NB4 (cell line): Measurements from ENCODE around the gene RAB43.
A peak's percentile ranks its signal among the peaks of the same experiment; 100 is the strongest.

Experiments
- DNase-seq: peaks from one replicate; pipeline ENCODE4 v3.0.0; 2010; ENCODE audit warnings: low read depth
- H3K4me3 ChIP-seq: one replicate; pipeline ENCODE4 v1.5.1; 2011; ENCODE audit warnings: mild to moderate bottlenecking, low read depth, low read length, moderate library complexity
- CTCF ChIP-seq: IDR thresholded peaks from one replicate; pipeline ENCODE4 v1.5.1; 2012; ENCODE audit warnings: low read depth, low read length
- MAX ChIP-seq: IDR thresholded peaks from 2 replicates; pipeline ENCODE4 v1.6.1; 2011; ENCODE audit warnings: low read depth, low read length
- MYC ChIP-seq: IDR thresholded peaks from 2 replicates; pipeline ENCODE4 v1.6.1; 2011; ENCODE audit warnings: low read depth, low read length
- POLR2A ChIP-seq: IDR thresholded peaks from 2 replicates; pipeline ENCODE4 v1.6.1; 2011; ENCODE audit warnings: mild to moderate bottlenecking; ENCODE audit not compliant: insufficient read length; ENCODE audit errors: extremely low read depth

RAB43 gene

GRCh38 chr3:129122412-129123011, 908 bp upstream of the RAB43 start:
- H3K4me3 ChIP-seq: no peak overlapping the region
- DNase-seq: peak; percentile 17
- TF ChIP-seq MYC (no peak), MAX (no peak), CTCF (no peak)

GRCh38 chr3:129121016-129121791, 400 bp downstream of the RAB43 start:
- TF ChIP-seq MAX (no peak), POLR2A (no peak), CTCF (no peak), MYC (no peak)
- peak overlapping the region; percentile 64 for H3K4me3 ChIP-seq
- peak; percentile 63 for DNase-seq

- DNase-seq: peak; percentile 97
- peak; percentile 78 for TF ChIP-seq MYC
- TF ChIP-seq CTCF: no peak
- TF ChIP-seq POLR2A: peak; percentile 73
- 0 out of 2 replicates have a peak, but pooled peaks have one; percentile 28 for TF ChIP-seq MAX
- peak overlapping the region; percentile 64 for H3K4me3 ChIP-seq
Observed at GRCh38 chr3:129120254-129121004, 1.2 kb downstream of the RAB43 start.

- DNase-seq: peak; percentile 36
- peak overlapping the region; percentile 64 for H3K4me3 ChIP-seq
- TF ChIP-seq POLR2A: no peak
- no peak for TF ChIP-seq MAX
- TF ChIP-seq MYC: no peak
- no peak for TF ChIP-seq CTCF
Observed at GRCh38 chr3:129119365-129120100, 2.1 kb downstream of the RAB43 start.

- TF ChIP-seq CTCF: no peak
- no peak for TF ChIP-seq MYC
- TF ChIP-seq POLR2A: no peak
- TF ChIP-seq MAX: no peak
- DNase-seq: no peak
- H3K4me3 ChIP-seq: no peak overlapping the region
Observed at GRCh38 chr3:129118745-129119144, 2.9 kb downstream of the RAB43 start.
